Mesothelial cell of epicardium (in vitro differentiated cells): ENCODE results near the gene ITPR1. TPM values are rescaled to one million over a fixed set of nuclear protein-coding genes. Genes with fewer than 3 reads are reported as not detected.

Experiments used
- DNase-seq, 2 experiments: peaks; one replicate each; pipeline ENCODE4 v3.0.0; 2021; ENCODE audit warnings: low spot score in 2 of 2; ENCODE audit not compliant: unreplicated experiment in 2 of 2
- H3K27ac Mint-ChIP-seq: 2 replicates; pipeline ENCODE4 v1.8.0; 2021; ENCODE audit warnings: mixed read lengths
- H3K27me3 Mint-ChIP-seq: 2 replicates; pipeline ENCODE4 v1.8.0; 2021; ENCODE audit warnings: low read depth, mixed read lengths
- H3K36me3 Mint-ChIP-seq: 2 replicates; pipeline ENCODE4 v1.8.0; 2021; ENCODE audit warnings: mixed read lengths
- H3K4me1 Mint-ChIP-seq: 2 replicates; pipeline ENCODE4 v1.8.0; 2021; ENCODE audit warnings: mixed read lengths
- H3K4me3 Mint-ChIP-seq: 2 replicates; pipeline ENCODE4 v1.8.0; 2021; ENCODE audit warnings: mild to moderate bottlenecking, moderate library complexity, mixed read lengths
- H3K9me3 Mint-ChIP-seq: 2 replicates; pipeline ENCODE4 v1.8.0; 2021; ENCODE audit warnings: mixed read lengths
- total RNA-seq: library from RNA; stranded (reverse); gene quantifications from 3 replicates; pipeline ENCODE4 v1.2.1, GENCODE V29; 2021
- TF ChIP-seq, protein P1 (sequence below): fragments of 200-600 bp; sonication (generic); IDR thresholded peaks from one replicate; pipeline ENCODE4 v1.5.0; 2021; ENCODE audit warnings: antibody characterized with exemption; ENCODE audit not compliant: unreplicated experiment

ITPR1 gene
- total RNA-seq, 1 donor from 2014 or later, result 21.3 TPM

GRCh38 chr3:4853749-4854140 is 360.6 kb downstream of the ITPR1 start:
- H3K27me3 Mint-ChIP-seq, result no peaks in the 10 kb centered on the region
- H3K4me1 Mint-ChIP-seq, result peaks cover 29% of the 10 kb centered on the region
- H3K4me3 Mint-ChIP-seq, result no peak overlapping the region
- H3K27ac Mint-ChIP-seq, result peak overlapping the region; percentile 5
- no peaks in the 10 kb centered on the region for H3K36me3 Mint-ChIP-seq
- DNase-seq, result no peak
- TF ChIP-seq, protein P1, sequence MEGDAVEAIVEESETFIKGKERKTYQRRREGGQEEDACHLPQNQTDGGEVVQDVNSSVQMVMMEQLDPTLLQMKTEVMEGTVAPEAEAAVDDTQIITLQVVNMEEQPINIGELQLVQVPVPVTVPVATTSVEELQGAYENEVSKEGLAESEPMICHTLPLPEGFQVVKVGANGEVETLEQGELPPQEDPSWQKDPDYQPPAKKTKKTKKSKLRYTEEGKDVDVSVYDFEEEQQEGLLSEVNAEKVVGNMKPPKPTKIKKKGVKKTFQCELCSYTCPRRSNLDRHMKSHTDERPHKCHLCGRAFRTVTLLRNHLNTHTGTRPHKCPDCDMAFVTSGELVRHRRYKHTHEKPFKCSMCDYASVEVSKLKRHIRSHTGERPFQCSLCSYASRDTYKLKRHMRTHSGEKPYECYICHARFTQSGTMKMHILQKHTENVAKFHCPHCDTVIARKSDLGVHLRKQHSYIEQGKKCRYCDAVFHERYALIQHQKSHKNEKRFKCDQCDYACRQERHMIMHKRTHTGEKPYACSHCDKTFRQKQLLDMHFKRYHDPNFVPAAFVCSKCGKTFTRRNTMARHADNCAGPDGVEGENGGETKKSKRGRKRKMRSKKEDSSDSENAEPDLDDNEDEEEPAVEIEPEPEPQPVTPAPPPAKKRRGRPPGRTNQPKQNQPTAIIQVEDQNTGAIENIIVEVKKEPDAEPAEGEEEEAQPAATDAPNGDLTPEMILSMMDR, result no peak
- peaks cover 4% of the 10 kb centered on the region for H3K9me3 Mint-ChIP-seq

DNA sequence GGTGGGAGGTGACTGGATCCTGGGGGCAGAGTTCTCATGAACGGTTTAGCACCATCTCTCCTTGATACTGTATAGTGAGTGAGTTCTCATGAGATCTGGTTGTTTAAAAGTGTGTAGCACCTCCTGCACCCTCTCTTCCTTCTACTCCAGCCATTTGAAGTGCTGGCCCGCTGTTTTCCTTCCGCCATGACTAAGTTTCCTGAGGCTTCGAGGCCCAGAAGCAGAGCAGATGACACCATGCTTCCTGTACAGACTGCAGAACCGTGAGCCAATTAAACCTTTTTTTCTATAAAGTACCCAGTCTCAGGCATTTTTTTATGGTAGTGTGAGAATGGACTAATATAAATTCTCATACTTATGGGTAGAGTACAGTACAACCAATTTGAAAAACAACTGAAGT is 362.5 kb downstream of the ITPR1 start:
- no peak overlapping the region for H3K4me3 Mint-ChIP-seq
- TF ChIP-seq, protein P1, result no peak
- peaks cover 8% of the 10 kb centered on the region for H3K9me3 Mint-ChIP-seq
- no peak for DNase-seq
- H3K4me1 Mint-ChIP-seq, result peaks cover 13% of the 10 kb centered on the region
- peaks cover 4% of the 10 kb centered on the region for H3K36me3 Mint-ChIP-seq
- no peak overlapping the region for H3K27ac Mint-ChIP-seq
- H3K27me3 Mint-ChIP-seq, result no peaks in the 10 kb centered on the region

DNA sequence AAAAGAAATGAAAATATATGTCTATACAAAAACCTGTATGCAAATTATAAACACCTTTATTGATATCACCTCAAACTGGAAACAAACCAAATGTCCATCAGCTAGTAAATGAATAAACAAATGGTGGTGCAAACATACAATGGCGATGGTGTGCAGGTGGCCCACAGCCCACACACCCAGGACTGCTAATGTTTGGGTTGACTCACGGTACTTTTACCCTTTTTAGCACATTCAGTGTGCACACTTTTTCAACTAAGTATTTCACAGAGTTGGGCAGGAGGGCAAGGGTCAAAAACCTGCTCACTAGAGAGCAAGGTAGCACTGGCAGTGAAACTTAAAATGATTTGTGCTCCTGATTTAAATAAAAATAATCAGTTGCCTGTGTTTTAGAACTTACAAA is 363.0 kb downstream of the ITPR1 start:
- Mint-ChIP-seq H3K27ac (no peak overlapping the region), H3K9me3 (peaks cover 10% of the 10 kb centered on the region), H3K36me3 (peaks cover 6% of the 10 kb centered on the region), H3K4me3 (no peak overlapping the region), H3K27me3 (no peaks in the 10 kb centered on the region), H3K4me1 (peaks cover 13% of the 10 kb centered on the region)
- no peak for DNase-seq
- TF ChIP-seq, protein P1, result no peak

DNA sequence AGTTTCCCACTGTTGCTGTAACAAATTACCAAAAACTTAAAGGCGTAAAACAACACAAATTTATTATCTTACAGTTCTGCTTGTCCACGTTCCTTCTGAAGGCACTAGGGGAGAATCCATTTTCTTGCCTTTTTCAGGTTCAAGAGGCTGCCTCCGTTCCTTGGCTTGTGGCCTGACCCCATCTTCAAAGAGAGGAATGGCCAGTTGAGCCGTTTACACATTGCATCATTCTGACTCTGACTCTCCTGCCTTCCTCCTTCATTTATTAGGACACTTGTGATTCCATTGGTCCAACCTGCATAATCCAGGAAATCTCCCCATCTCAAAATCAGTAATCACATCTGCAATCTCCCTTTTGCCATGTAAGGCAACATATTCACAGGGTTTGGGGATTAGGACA is 363.4 kb downstream of the ITPR1 start:
- TF ChIP-seq, protein P1, result no peak
- Mint-ChIP-seq H3K4me3 (no peak overlapping the region), H3K27ac (no peak overlapping the region), H3K36me3 (peaks cover 8% of the 10 kb centered on the region), H3K4me1 (peaks cover 13% of the 10 kb centered on the region), H3K27me3 (no peaks in the 10 kb centered on the region), H3K9me3 (peaks cover 13% of the 10 kb centered on the region)
- DNase-seq, result no peak

- H3K4me1 Mint-ChIP-seq, result peaks cover 13% of the 10 kb centered on the region
- DNase-seq, result no peak
- H3K27ac Mint-ChIP-seq, result no peak overlapping the region
- H3K9me3 Mint-ChIP-seq, result peaks cover 16% of the 10 kb centered on the region
- H3K27me3 Mint-ChIP-seq, result no peaks in the 10 kb centered on the region
- H3K36me3 Mint-ChIP-seq, result peaks cover 8% of the 10 kb centered on the region
- H3K4me3 Mint-ChIP-seq, result no peak overlapping the region
- TF ChIP-seq, protein P1, result no peak
Measured at GRCh38 chr3:4856986-4857385, 363.8 kb downstream of the ITPR1 start.

DNA sequence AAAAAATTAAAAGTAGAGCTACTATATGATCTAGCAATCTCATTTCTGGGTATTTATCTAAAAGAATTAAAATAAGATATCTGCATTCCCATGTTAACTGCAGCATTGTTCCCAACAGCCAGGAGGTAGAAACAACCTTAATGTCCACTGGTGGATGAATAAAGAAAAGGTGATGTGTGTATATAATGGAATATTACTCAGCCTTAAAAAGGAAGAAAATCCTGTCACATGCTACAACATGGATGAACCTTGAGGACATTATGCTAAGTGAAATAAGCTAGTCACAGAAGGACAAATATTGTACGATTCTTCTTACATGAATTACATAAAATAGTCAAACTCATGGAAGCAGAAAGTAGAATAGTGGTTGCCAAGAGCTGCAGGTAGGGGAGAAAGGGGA is 366.6 kb downstream of the ITPR1 start:
- DNase-seq, result no peak
- Mint-ChIP-seq H3K27ac (no peak overlapping the region), H3K4me3 (no peak overlapping the region), H3K9me3 (peaks cover 35% of the 10 kb centered on the region), H3K27me3 (no peaks in the 10 kb centered on the region), H3K36me3 (peaks cover 15% of the 10 kb centered on the region), H3K4me1 (peaks cover 2% of the 10 kb centered on the region)
- TF ChIP-seq, protein P1, result no peak
